Endothelial cell (in vitro differentiated cells): ENCODE results near the gene KPNA1. TPM values are rescaled to one million over a fixed set of nuclear protein-coding genes. Genes with fewer than 3 reads are reported as not detected.
A peak's percentile ranks its signal among the peaks of the same experiment; 100 is the strongest.

Source experiments
- DNase-seq: peaks from one replicate; pipeline ENCODE4 v3.0.0; 2021; ENCODE audit warnings: low spot score
- H3K27ac Mint-ChIP-seq: one replicate; pipeline ENCODE4 v1.8.0; 2021; ENCODE audit warnings: mixed read lengths, inconsistent platforms; ENCODE audit not compliant: unreplicated experiment
- H3K27me3 Mint-ChIP-seq: one replicate; pipeline ENCODE4 v1.8.0; 2021; ENCODE audit warnings: mild to moderate bottlenecking, moderate library complexity, mixed read lengths, inconsistent platforms; ENCODE audit not compliant: unreplicated experiment
- H3K36me3 Mint-ChIP-seq: one replicate; pipeline ENCODE4 v1.8.0; 2021; ENCODE audit warnings: mild to moderate bottlenecking, low read depth, mixed read lengths, inconsistent platforms; ENCODE audit not compliant: unreplicated experiment
- H3K4me1 Mint-ChIP-seq: one replicate; pipeline ENCODE4 v1.8.0; 2021; ENCODE audit warnings: mild to moderate bottlenecking, mixed read lengths, inconsistent platforms; ENCODE audit not compliant: unreplicated experiment
- H3K4me3 Mint-ChIP-seq: one replicate; pipeline ENCODE4 v1.8.0; 2021; ENCODE audit warnings: mild to moderate bottlenecking, mixed read lengths, inconsistent platforms; ENCODE audit not compliant: unreplicated experiment
- H3K9me3 Mint-ChIP-seq: one replicate; pipeline ENCODE4 v1.8.0; 2021; ENCODE audit warnings: mixed read lengths, inconsistent platforms; ENCODE audit not compliant: unreplicated experiment
- total RNA-seq: library from RNA; stranded (reverse); fragmentation: NEBNext Ultra II Directional; extraction: Animal tissue kit (Norgen Biotek cat#: 25700); gene quantifications from one replicate; pipeline ENCODE4 v1.2.1, GENCODE V29; 2021; ENCODE audit not compliant: unreplicated experiment
- TF ChIP-seq, protein P1 (sequence below): fragments of 200-600 bp; sonication (generic); IDR thresholded peaks from one replicate; pipeline ENCODE4 v1.5.0; 2021; ENCODE audit warnings: antibody characterized with exemption; ENCODE audit not compliant: unreplicated experiment

The KPNA1 gene
- total RNA-seq, 1 donor from 2014 or later, result 87.2 TPM

DNA sequence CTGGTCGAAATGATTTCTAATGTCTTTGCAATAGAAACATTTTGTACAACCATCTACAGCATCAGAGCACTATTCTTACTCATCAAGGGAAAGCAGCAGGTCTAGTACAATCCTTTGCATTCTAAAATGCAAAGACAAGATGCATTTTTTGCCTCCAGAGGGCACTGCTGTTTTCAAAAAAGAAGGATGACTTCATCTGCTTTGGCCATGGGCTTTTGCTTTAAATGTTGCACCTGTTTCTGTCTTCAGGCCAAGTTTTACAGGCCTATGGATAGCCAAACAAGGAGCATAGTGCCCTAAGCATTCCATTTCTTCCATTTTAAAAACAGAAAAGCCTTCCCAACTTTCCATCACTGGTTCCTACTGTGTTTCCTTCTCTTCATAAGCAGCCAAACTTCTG lies 45.9 kb upstream of the KPNA1 start:
- TF ChIP-seq, protein P1, sequence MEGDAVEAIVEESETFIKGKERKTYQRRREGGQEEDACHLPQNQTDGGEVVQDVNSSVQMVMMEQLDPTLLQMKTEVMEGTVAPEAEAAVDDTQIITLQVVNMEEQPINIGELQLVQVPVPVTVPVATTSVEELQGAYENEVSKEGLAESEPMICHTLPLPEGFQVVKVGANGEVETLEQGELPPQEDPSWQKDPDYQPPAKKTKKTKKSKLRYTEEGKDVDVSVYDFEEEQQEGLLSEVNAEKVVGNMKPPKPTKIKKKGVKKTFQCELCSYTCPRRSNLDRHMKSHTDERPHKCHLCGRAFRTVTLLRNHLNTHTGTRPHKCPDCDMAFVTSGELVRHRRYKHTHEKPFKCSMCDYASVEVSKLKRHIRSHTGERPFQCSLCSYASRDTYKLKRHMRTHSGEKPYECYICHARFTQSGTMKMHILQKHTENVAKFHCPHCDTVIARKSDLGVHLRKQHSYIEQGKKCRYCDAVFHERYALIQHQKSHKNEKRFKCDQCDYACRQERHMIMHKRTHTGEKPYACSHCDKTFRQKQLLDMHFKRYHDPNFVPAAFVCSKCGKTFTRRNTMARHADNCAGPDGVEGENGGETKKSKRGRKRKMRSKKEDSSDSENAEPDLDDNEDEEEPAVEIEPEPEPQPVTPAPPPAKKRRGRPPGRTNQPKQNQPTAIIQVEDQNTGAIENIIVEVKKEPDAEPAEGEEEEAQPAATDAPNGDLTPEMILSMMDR, result peak; percentile 31
- no peak overlapping the region for H3K27ac Mint-ChIP-seq

DNA sequence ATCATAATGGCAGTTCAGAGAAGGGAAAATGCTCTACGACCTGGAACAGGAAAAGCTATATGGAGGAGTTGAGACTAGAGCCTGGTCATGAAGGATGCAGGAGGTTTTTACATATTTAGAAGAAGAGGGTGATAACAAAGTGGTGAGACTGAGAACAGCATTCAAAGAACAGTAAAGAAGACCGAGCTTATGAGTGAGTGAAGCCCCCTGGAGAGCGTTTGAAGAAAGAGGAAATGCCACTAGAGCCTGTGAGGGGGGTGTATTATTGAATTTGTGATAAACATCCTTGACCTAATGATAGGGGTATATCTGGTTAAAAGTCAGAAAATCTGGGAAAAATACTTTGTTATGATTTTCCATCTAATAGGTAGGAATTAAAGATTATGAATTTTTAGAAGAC lies 45.2 kb upstream of the KPNA1 start:
- H3K4me1 Mint-ChIP-seq, result peaks cover 15% of the 10 kb centered on the region
- peaks cover 6% of the 10 kb centered on the region for H3K27me3 Mint-ChIP-seq
- no peaks in the 10 kb centered on the region for H3K36me3 Mint-ChIP-seq
- no peaks in the 10 kb centered on the region for H3K9me3 Mint-ChIP-seq
- DNase-seq, result no peak
- TF ChIP-seq, protein P1, result no peak
- no peak overlapping the region for H3K4me3 Mint-ChIP-seq
- no peak overlapping the region for H3K27ac Mint-ChIP-seq

More for the DNA sequence above, 45.9 kb upstream of the KPNA1 start:
- Mint-ChIP-seq H3K4me3 (no peak overlapping the region), H3K4me1 (peaks cover 18% of the 10 kb centered on the region), H3K27me3 (peaks cover 6% of the 10 kb centered on the region), H3K36me3 (no peaks in the 10 kb centered on the region), H3K9me3 (no peaks in the 10 kb centered on the region)
- DNase-seq, result peak; percentile 40

DNA sequence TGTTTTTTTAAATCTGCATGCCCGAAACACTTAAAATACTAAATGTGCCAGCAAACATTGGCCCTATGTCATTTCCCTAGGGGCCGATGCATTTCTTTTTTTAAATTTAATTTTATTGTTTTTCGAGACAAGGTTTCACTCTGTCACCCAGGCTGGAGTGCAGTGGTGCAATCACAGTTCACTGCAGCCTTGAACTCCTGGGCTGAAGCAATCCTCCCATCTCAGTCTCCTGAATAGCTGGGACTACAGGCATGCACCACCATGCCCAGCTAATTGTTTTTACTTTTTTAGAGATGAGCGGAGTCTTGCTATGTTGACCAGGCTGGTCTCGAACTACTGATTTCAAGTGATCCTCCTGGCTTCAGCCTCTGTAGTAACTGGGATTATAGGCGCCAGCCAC lies 43.9 kb upstream of the KPNA1 start:
- no peak overlapping the region for H3K4me3 Mint-ChIP-seq
- no peak for DNase-seq
- TF ChIP-seq, protein P1, result no peak
- H3K27me3 Mint-ChIP-seq, result peaks cover 5% of the 10 kb centered on the region
- no peak overlapping the region for H3K27ac Mint-ChIP-seq
- H3K36me3 Mint-ChIP-seq, result no peaks in the 10 kb centered on the region
- peaks cover 9% of the 10 kb centered on the region for H3K4me1 Mint-ChIP-seq
- H3K9me3 Mint-ChIP-seq, result no peaks in the 10 kb centered on the region

DNA sequence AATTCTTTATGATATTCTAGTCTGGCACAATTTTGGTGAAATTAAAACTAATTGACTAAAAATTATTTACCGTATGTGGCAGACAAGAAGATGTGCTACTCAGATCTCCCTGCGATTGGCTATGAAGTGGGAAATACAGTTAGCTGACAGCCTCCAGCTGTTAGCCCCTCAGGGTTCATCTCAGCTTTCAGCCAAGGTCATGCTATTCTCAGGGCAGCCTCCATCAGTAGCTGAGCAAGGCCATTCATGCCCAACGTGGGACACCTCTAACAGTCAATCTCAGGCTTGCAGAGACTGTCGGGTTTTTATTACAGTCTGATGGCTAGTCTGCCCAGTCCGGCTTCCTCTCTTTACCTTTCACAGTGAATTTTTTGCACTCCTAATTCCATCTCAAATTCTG lies 42.6 kb upstream of the KPNA1 start:
- H3K4me3 Mint-ChIP-seq, result no peak overlapping the region
- peaks cover 8% of the 10 kb centered on the region for H3K4me1 Mint-ChIP-seq
- no peaks in the 10 kb centered on the region for H3K9me3 Mint-ChIP-seq
- peaks cover 5% of the 10 kb centered on the region for H3K27me3 Mint-ChIP-seq
- H3K27ac Mint-ChIP-seq, result no peak overlapping the region
- H3K36me3 Mint-ChIP-seq, result no peaks in the 10 kb centered on the region
- DNase-seq, result no peak
- TF ChIP-seq, protein P1, result no peak

DNA sequence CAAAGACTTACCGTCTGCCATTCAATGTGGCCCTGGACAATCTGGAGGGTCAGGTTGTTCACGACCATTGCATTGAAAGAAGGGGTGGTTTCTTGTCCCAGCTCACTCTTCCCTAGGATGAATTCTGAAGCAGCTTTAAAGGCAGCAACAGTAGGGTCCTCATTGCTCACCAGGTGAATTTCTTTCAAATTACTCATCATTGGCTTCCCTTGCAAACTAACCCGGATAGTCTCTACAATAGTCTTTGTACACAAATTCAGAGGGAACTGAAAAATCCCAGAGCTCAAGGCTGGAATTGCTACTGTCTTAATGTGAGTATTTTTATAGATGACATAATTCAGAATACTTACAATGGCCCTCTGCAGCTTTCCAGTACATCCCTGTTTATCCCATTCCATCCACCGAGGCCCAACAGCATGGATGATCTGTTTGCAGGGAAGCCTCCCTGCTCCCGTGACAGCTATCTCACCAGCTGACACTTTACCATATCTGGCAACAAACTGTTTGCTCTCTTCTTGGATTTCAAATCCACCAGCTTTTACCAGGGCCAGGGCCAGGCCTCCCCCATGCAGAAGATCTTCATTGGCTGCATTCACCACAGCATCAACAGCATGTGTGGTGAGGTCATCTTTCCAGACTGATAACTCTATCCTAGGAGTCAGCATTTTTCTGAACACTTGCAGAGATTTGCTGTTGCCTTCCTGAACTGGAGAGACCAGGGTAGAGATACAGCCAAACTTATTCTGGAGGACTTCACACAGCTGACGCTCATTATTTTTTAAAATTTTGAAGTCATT lies 40.7 kb upstream of the KPNA1 start:
- Mint-ChIP-seq H3K9me3 (no peaks in the 10 kb centered on the region), H3K36me3 (peaks cover 5% of the 10 kb centered on the region), H3K4me1 (peaks cover 8% of the 10 kb centered on the region), H3K27me3 (peaks cover 3% of the 10 kb centered on the region), H3K27ac (no peak overlapping the region), H3K4me3 (no peak overlapping the region)
- TF ChIP-seq, protein P1, result no peak
- no peak for DNase-seq
